ENCODE measurements around the gene SMIM35.

- TF ChIP-seq CTCF (IDR thresholded peaks at IDR 0.05) (no peak), POLR2A (IDR thresholded peaks at IDR 0.05) (no peak)
Measured at GRCh38 chr11:118102721-118103261, 16.0 kb upstream of the SMIM35 start.
